Femur (tissue), 1 donor: Measurements from ENCODE around the gene CA5B.
A peak's percentile ranks its signal among the peaks of the same experiment; 100 is the strongest.
"Not testable (repeated sequence)": the region's sequence is repeated elsewhere in the genome, so short reads cannot be mapped to it uniquely, and the experiment has no call there.

Experiments
- DNase-seq: peaks from one replicate; pipeline ENCODE4 v3.0.0-alpha.2; 2017

Gene CA5B, protein sequence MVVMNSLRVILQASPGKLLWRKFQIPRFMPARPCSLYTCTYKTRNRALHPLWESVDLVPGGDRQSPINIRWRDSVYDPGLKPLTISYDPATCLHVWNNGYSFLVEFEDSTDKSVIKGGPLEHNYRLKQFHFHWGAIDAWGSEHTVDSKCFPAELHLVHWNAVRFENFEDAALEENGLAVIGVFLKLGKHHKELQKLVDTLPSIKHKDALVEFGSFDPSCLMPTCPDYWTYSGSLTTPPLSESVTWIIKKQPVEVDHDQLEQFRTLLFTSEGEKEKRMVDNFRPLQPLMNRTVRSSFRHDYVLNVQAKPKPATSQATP

GRCh38 chrX:15737959-15738902 is at the start of gene CA5B:
Gene CA5B (plus strand): TSS chrX:15738270. CDS start chrX:15750024, 11,754 bp downstream.
- peak; percentile 92 for DNase-seq

GRCh38 chrX:15694941-15695451 is 43.1 kb upstream of the CA5B start:
- DNase-seq: no peak

GRCh38 chrX:15696516-15696915 is 41.6 kb upstream of the CA5B start:
- no peak for DNase-seq

GRCh38 chrX:15702488-15703371 is 35.3 kb upstream of the CA5B start:
- no peak for DNase-seq

GRCh38 chrX:15703809-15704208 is 34.3 kb upstream of the CA5B start:
- not testable (repeated sequence) for DNase-seq

GRCh38 chrX:15704273-15704672 is 33.8 kb upstream of the CA5B start:
- DNase-seq: not testable (repeated sequence)

GRCh38 chrX:15714529-15714928 is 23.5 kb upstream of the CA5B start:
- DNase-seq: no peak

- DNase-seq: no peak
These were observed 19.6 kb upstream of the CA5B start for GRCh38 chrX:15718283-15718970.

DNA sequence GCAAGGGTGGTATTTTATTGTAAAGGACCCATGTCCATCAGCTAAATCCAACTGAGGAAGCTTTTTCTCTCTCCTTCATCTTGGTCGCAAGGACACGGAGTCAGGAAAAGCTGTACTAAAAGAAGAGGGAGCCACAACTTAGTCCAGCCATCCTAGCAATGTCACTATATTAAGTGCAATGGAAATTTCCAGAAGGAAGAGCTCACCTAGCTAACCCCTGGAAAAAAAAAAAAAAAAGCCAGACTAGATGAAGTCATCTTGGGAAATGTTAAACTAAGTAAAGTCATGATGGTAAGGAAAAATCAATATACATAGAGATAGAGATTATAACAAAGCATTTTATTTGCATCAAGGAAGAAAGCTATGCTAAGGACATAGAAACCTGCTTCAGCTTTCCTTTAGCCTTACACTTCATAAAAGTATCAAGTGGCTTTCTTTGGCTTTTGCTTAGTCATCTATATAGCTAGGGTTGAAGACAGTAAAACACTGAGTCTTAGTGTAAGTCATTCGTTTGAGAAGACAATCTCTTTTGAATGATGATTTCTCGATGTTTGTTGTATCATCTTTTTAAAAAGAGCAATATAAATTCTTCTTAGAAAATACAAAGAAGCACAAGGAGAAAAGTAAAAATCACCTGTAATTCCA is 18.6 kb upstream of the CA5B start:
- DNase-seq: no peak

GRCh38 chrX:15721911-15722310 is 16.2 kb upstream of the CA5B start:
- no peak for DNase-seq

GRCh38 chrX:15723887-15724517 is 14.1 kb upstream of the CA5B start:
- no peak for DNase-seq

GRCh38 chrX:15724911-15725310 is 13.2 kb upstream of the CA5B start:
- DNase-seq: no peak

DNA sequence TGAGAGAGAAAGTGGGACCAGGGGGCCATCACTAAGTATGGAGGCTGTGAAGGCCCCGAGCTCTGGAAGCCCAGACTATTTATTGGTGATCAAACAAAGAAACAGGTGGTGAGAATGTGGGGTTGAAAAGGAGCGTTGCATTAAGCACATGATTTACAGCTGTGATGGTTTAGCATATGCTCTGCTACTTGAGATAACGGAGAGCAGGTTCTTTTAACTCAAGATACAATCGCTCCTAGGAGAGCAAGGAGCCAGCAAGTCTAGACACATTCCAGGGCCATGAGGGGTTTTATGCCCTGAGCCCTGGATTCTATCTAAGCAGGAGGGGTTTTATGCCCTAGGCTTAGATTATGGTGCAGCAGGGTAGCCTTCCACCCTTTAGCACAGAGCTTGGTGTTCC is 6.7 kb upstream of the CA5B start:
- DNase-seq: not testable (repeated sequence)

- no peak for DNase-seq
These were observed 696 bp upstream of the CA5B start for GRCh38 chrX:15737190-15737958.

- no peak for DNase-seq
These were observed 1.8 kb downstream of the CA5B start for GRCh38 chrX:15739886-15740285.

DNA sequence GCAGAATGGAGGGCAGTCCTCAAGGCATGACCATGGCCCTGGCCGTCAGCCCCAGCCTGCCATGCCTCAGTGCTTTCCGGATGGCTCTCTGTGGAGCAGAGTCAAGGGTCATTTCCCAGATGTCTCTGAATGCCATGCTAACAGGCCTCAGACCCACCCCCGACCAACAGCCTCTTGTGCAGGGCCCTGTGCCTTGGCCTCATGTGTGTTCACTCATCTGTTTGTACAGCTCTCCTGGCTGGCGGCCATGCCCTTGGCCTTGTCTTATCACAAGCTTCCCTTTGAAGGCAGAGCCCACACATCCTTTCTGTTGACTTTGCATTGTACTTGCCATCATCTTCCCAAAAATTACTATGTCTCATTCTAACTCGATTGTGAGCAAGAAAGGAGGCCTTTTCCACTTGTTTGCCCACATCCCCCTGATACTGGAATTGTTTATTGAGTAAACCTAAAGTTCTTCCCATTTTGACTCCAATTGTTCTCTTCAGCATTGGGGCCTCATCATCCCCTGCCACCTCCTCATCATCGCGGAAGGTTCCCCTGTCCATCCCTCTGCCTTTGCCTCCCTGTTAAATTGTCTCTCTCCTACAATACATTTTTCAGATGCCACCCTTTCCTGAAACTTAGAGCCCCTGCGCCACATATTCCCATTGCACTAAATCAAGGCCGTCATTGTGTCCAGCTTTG is 6.3 kb downstream of the CA5B start:
- DNase-seq: no peak

GRCh38 chrX:15745179-15745578 is 7.1 kb downstream of the CA5B start:
- no peak for DNase-seq

- DNase-seq: not testable (repeated sequence)
These were observed 8.6 kb downstream of the CA5B start for GRCh38 chrX:15746651-15747050.

DNA sequence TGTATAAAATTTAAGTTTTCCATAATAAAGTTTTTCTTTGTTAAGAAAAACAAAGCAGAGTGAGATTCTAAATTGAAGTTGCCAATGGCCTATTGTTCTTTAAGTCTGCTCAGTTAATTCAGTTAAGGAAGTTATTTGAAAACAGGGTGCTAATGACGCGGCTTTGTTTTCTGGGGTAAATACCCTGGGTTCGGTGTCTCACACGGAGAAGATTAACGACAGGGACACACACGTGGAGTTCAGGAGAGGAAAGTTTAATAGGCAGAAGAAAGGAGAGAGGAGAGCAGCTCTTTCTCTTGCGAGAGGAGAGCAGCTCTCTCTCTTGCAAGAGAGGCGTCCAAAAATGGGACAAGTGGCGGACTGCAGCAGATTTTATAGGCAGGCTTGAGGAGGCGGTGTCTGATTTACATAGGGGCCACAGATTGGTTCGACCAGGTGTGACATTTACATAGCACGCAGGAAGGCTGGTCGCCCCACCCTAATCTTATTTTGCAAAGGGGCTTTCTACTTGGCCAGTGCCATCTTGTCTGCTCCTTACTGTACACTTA is 9.6 kb downstream of the CA5B start:
- no peak for DNase-seq
